Gastrocnemius medialis (tissue), 4 donors: ENCODE results near the gene TMEM198.

Source experiments
- CTCF ChIP-seq, 5 experiments: fragments of 450-650 bp in 3 of 5; fragments of 200-600 bp in 2 of 5; sonication (generic) in 2 of 5; IDR thresholded peaks in 4 of 5; conservative IDR thresholded peaks in 1 of 5; 1 replicate in 4 of 5; 2 replicates in 1 of 5; pipeline ENCODE4 v1.5.1; 2016 to 2019; ENCODE audit warnings: antibody characterized with exemption in 5 of 5, mild to moderate bottlenecking in 3 of 5, moderate library complexity in 3 of 5
- POLR2A ChIP-seq, 2 donors: fragments of 450-650 bp; IDR thresholded peaks; one replicate each; pipeline ENCODE4 v1.6.1; 2017; ENCODE audit warnings: antibody characterized with exemption in 2 of 2, mild to moderate bottlenecking in 2 of 2, moderate library complexity in 2 of 2

DNA sequence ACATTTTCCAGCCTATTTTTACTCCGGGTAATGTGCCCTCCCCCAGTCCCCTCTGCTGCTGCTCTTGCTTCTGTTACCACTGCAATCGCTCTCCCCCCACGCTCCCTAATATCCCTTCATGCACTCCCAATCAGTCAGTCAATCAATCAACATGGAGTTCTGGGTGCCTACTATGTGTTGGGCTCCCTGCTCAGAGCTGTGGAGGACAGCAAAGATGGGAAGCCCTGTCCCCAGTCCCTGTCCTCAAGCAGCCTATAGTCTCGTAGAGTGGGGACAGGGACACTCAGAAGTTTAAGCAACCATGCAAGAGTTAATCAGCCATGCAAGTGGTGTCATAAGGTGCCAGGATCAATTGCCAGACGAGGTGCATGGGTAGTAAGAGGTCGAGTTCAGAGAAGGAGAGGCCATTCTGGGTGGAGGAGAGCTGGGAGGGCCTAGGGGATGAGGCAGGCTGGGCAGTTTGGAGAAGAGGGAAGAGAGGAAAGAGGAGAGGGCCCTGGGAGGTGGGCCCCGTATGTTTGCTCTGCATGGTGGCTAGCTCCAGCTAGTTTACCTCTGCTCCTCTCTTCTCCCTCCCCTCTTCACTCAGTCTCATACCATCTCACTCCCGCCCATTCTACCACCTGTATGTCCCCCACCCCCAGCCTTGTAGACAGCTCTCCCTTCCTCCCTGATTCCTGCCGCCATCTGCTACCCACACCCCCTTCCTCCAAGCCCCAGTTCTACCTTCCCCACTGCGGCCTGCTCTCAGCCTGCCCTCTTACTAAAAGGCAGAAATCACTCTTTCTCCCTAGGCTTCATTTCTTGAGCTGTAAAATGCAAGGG is 25.7 kb upstream of the TMEM198 start:
- TF ChIP-seq CTCF (IDR thresholded peaks at IDR 0.05 in 4 of 5, conservative IDR thresholded peaks at IDR 0.05 in 1 of 5), result no peak
- TF ChIP-seq POLR2A (IDR thresholded peaks at IDR 0.05), result no peak
